Measurements from ENCODE around the gene WWTR1.

DNA sequence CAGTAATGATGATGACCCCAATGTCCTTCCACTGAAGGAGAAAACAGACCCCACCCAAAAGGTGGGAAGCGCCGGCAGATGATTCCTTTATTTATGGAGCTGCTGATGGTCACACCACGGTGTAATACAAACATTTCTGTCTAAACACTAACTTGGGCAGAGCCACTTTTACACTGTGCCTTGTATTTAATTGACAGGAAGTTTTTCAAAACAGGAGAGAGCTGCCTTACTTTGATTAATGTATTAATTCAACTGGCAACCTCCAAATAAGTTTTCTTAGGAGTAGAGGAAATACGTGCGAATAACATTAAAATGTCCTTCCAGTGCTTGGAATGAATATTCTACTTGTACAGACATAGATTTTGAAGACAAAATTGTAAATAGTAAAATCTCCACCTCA, 70.4 kb downstream of the WWTR1 start:
- TF ChIP-seq, protein P1, sequence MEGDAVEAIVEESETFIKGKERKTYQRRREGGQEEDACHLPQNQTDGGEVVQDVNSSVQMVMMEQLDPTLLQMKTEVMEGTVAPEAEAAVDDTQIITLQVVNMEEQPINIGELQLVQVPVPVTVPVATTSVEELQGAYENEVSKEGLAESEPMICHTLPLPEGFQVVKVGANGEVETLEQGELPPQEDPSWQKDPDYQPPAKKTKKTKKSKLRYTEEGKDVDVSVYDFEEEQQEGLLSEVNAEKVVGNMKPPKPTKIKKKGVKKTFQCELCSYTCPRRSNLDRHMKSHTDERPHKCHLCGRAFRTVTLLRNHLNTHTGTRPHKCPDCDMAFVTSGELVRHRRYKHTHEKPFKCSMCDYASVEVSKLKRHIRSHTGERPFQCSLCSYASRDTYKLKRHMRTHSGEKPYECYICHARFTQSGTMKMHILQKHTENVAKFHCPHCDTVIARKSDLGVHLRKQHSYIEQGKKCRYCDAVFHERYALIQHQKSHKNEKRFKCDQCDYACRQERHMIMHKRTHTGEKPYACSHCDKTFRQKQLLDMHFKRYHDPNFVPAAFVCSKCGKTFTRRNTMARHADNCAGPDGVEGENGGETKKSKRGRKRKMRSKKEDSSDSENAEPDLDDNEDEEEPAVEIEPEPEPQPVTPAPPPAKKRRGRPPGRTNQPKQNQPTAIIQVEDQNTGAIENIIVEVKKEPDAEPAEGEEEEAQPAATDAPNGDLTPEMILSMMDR (IDR thresholded peaks at IDR 0.05; ENCODE audit: low read length), result no peak
- no peak for TF ChIP-seq EZH2 (IDR thresholded peaks at IDR 0.05; ENCODE audit: borderline replicate concordance, low read length)

Measured in OCI-LY1 (cell line).